Adrenal gland (tissue), 5 donors: Measurements from ENCODE around the gene SLC16A11.

Source experiments
- POLR2A ChIP-seq, 2 donors: fragments of 450-650 bp; IDR thresholded peaks; one replicate each; pipeline ENCODE4 v1.6.1; 2017; ENCODE audit warnings: antibody characterized with exemption in 2 of 2, mild to moderate bottlenecking in 2 of 2, moderate library complexity in 1 of 2
- TF ChIP-seq, protein P1 (sequence below), 6 experiments: fragments of 450-650 bp in 4 of 6; fragments of 200-600 bp in 2 of 6; sonication (generic) in 1 of 6; IDR thresholded peaks; 1 replicate in 5 of 6; 2 replicates in 1 of 6; pipeline versions ENCODE4 v1.5.1 to v1.8.0; 2016 to 2021; ENCODE audit warnings: antibody characterized with exemption in 6 of 6, mild to moderate bottlenecking in 2 of 6, moderate library complexity in 1 of 6
- donor health status: DM: no; HTN: no; CAD: no.

DNA sequence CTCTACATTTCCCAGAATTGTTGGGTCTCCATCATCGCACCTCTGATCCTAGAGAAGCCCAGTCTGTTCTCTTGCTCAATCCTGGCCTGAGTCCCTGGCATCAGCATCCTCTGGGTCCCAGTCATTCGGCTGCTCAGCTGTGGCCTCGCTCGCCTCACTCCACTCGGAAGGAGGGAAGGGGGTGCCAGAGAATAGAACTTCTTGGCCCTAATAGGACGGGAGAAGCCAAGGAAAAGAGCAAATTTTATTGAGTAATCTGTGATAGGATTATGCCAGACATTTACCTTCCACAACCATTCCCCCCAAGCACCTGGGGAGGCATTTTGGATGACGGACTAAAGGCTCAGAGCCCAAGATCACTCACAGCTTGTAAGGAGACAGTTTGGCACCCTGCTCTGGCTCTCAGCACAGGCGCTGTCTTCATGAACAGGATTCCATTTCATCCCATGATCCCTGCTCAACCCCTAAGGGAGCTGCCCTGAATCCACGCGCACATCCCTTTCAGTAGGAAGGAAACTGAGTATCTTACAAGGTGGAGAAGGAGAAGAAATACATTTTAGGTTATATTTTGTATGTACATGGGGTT is 36.7 kb upstream of the SLC16A11 start:
- TF ChIP-seq POLR2A (IDR thresholded peaks at IDR 0.05): no peak
- TF ChIP-seq, protein P1, sequence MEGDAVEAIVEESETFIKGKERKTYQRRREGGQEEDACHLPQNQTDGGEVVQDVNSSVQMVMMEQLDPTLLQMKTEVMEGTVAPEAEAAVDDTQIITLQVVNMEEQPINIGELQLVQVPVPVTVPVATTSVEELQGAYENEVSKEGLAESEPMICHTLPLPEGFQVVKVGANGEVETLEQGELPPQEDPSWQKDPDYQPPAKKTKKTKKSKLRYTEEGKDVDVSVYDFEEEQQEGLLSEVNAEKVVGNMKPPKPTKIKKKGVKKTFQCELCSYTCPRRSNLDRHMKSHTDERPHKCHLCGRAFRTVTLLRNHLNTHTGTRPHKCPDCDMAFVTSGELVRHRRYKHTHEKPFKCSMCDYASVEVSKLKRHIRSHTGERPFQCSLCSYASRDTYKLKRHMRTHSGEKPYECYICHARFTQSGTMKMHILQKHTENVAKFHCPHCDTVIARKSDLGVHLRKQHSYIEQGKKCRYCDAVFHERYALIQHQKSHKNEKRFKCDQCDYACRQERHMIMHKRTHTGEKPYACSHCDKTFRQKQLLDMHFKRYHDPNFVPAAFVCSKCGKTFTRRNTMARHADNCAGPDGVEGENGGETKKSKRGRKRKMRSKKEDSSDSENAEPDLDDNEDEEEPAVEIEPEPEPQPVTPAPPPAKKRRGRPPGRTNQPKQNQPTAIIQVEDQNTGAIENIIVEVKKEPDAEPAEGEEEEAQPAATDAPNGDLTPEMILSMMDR (IDR thresholded peaks at IDR 0.05): no peak
